ENCODE results near the gene AKT2.

- TF ChIP-seq CTCF (IDR thresholded peaks at IDR 0.05) (no peak), EZH2 (IDR thresholded peaks at IDR 0.05) (no peak)
Observed at GRCh38 chr19:40205760-40206159, 79.4 kb downstream of the AKT2 start.
